Limb (tissue), 2 donors: ENCODE data around the gene HOTAIR.

Experiments
- DNase-seq, 2 donors: peaks; one replicate each; pipeline ENCODE4 v3.0.0-alpha.2; 2016; ENCODE audit errors: extremely low spot score in 2 of 2

The HOTAIR gene

GRCh38 chr12:53961025-53961761 is 13.6 kb downstream of the HOTAIR start:
- DNase-seq = no peak

GRCh38 chr12:53960187-53961024 is 14.3 kb downstream of the HOTAIR start:
- DNase-seq = no peak

GRCh38 chr12:53959314-53959713 is 15.4 kb downstream of the HOTAIR start:
- DNase-seq = no peak

GRCh38 chr12:53958128-53958527 is 16.6 kb downstream of the HOTAIR start:
- DNase-seq = no peak

- DNase-seq = no peak
These were observed 17.7 kb downstream of the HOTAIR start for GRCh38 chr12:53956914-53957536.

- no peak for DNase-seq
These were observed 18.4 kb downstream of the HOTAIR start for GRCh38 chr12:53956251-53956887.

- DNase-seq = no peak
These were observed 18.9 kb downstream of the HOTAIR start for GRCh38 chr12:53955776-53956250.

GRCh38 chr12:53955036-53955775 is 19.5 kb downstream of the HOTAIR start:
- no peak for DNase-seq

GRCh38 chr12:53954694-53955035 is 20.1 kb downstream of the HOTAIR start, which contains the start of gene HOXC12:
HOXC12 (plus strand) TSS chr12:53954903; CDS start chr12:53954930, 27 bp downstream.
- no peak for DNase-seq

- no peak for DNase-seq
These were observed 20.7 kb downstream of the HOTAIR start for GRCh38 chr12:53953831-53954693.

- no peak for DNase-seq
These were observed 21.7 kb downstream of the HOTAIR start for GRCh38 chr12:53952871-53953734.

- DNase-seq = no peak
These were observed 22.4 kb downstream of the HOTAIR start for GRCh38 chr12:53952335-53952694.

GRCh38 chr12:53951577-53952334 is 23.0 kb downstream of the HOTAIR start:
- no peak for DNase-seq

GRCh38 chr12:53950789-53951576 is 23.8 kb downstream of the HOTAIR start:
- no peak for DNase-seq

GRCh38 chr12:53950437-53950773 is 24.3 kb downstream of the HOTAIR start:
- DNase-seq = no peak

- DNase-seq = no peak
These were observed 24.9 kb downstream of the HOTAIR start for GRCh38 chr12:53949631-53950436.
